Muscle of arm (tissue), 12 donors: Measurements from ENCODE around the gene PPIE. TPM values are rescaled to one million over a fixed set of nuclear protein-coding genes. Genes with fewer than 3 reads are reported as not detected.

Experiments used
- DNase-seq: peaks from one replicate; pipeline ENCODE4 v3.0.0-alpha.2; 2013
- polyA plus RNA-seq, 12 donors: library from polyadenylated mRNA; unstranded; fragments of 120-200 nt; gene quantifications; one replicate each; pipeline ENCODE4 v1.2.1, GENCODE V29; 2013; ENCODE audit not compliant: insufficient read length in 12 of 12

The PPIE gene
- polyA plus RNA-seq, 12 donors, result 23.2 to 47.3 (median 40.8) TPM; not detected in 1

- DNase-seq, result no peak
These were observed 61.8 kb downstream of the PPIE start for GRCh38 chr1:39800471-39800835.

GRCh38 chr1:39802496-39803260 is 64.0 kb downstream of the PPIE start:
- DNase-seq, result no peak

GRCh38 chr1:39805385-39805784 is 66.7 kb downstream of the PPIE start:
- no peak for DNase-seq

- no peak for DNase-seq
These were observed 70.3 kb downstream of the PPIE start for GRCh38 chr1:39808784-39809517.

- DNase-seq, result no peak
These were observed 74.2 kb downstream of the PPIE start for GRCh38 chr1:39812913-39813312.

Other genes starting within 250 kb of the PPIE start
- gene BMP8A, start 247.2 kb upstream of the PPIE start, polyA plus RNA-seq, result under 1 TPM in 9 of 12 donors, not detected in 3; 0.16 to 0.72 (median 0.49) TPM
- gene PABPC4, start 162.1 kb upstream of the PPIE start, polyA plus RNA-seq, result 1,000 to 10,000 TPM in 1 of 12 donors, 100 to 1,000 TPM in 11; 266 to 1,105 (median 416) TPM
- 10 to 100 TPM in 11 of 12 donors, not detected in 1; 32.9 to 63.6 (median 51.9) TPM for gene HEYL, start 99.2 kb upstream of the PPIE start, polyA plus RNA-seq
- gene NT5C1A, start 66.8 kb upstream of the PPIE start, polyA plus RNA-seq, result 10 to 100 TPM in 1 of 12 donors, 1 to 10 TPM in 9, not detected in 2; 2.3 to 13.1 (median 6.3) TPM
- 1 to 10 TPM in 8 of 12 donors, under 1 TPM in 2, not detected in 2; 0.57 to 2.5 (median 1.6) TPM for gene HPCAL4, start 47.4 kb upstream of the PPIE start, polyA plus RNA-seq
- under 1 TPM in 7 of 12 donors, not detected in 5; 0.09 to 0.66 (median 0.21) TPM for gene OXCT2, start 32.5 kb downstream of the PPIE start, polyA plus RNA-seq
- gene BMP8B, start 50.0 kb downstream of the PPIE start, polyA plus RNA-seq, result 1 to 10 TPM in 10 of 12 donors, not detected in 2; 1.0 to 2.6 (median 1.2) TPM
- gene TRIT1, start 144.6 kb downstream of the PPIE start, polyA plus RNA-seq, result 10 to 100 TPM in 11 of 12 donors, not detected in 1; 11.8 to 31.5 (median 16.0) TPM
- 10 to 100 TPM in 2 of 12 donors, 1 to 10 TPM in 8, not detected in 2; 1.6 to 25.4 (median 3.5) TPM for gene MYCL, start 163.0 kb downstream of the PPIE start, polyA plus RNA-seq
- gene MFSD2A, start 216.3 kb downstream of the PPIE start, polyA plus RNA-seq, result 10 to 100 TPM in 1 of 12 donors, 1 to 10 TPM in 7, under 1 TPM in 3, not detected in 1; 0.68 to 10.7 (median 1.9) TPM